Pancreas (tissue), 10 donors: ENCODE results near the gene CCDC63. TPM values are rescaled to one million over a fixed set of nuclear protein-coding genes. Genes with fewer than 3 reads are reported as not detected.

Experiments used
- ATAC-seq, 4 donors: fragments of 200-7000 bp; cut with Tn5 transposase; one replicate each; pipeline versions ENCODE4 v1.8.0 to v1.9.1; 2020; ENCODE audit warnings: mild to moderate bottlenecking in 4 of 4, moderate library complexity in 4 of 4
- DNase-seq, 6 donors: peaks; one replicate each; pipeline ENCODE4 v3.0.0-alpha.2; 2020
- FAIRE-seq: peaks from 2 replicates; lab custom pipeline; 2012; peaks lifted over from hg19 to GRCh38; lab: Jason Lieb, UNC
- H3K27ac ChIP-seq, 4 donors: fragments of 200-600 bp; sonication (generic); 1 replicate in 3 of 4; 2 replicates in 1 of 4; pipeline versions ENCODE4 v1.5.0 to v1.8.0; 2020
- H3K27me3 ChIP-seq, 4 donors: fragments of 200-600 bp; one replicate each; pipeline ENCODE4 v1.8.0; 2021
- H3K36me3 ChIP-seq, 3 donors: fragments of 200-600 bp; sonication (generic) in 1 of 3; one replicate each; pipeline versions ENCODE4 v1.5.0 to v1.8.0; 2020 to 2021
- H3K4me1 ChIP-seq, 3 donors: fragments of 200-600 bp; one replicate each; pipeline ENCODE4 v1.8.0; 2021
- H3K4me3 ChIP-seq, 4 donors: fragments of 200-600 bp; sonication (generic) in 2 of 4; one replicate each; pipeline versions ENCODE4 v1.5.0 to v1.8.0; 2020 to 2021
- H3K9me3 ChIP-seq, 4 donors: fragments of 200-600 bp; one replicate each; pipeline ENCODE4 v1.8.0; 2021
- WGBS, 2 donors: extraction: QIAGEN DNeasy Blood & Tissue Kit; methylation state at CpG; one replicate each; pipeline ENCODE4 v1.1.7; 2013; 5-methylcytosine and 5-hydroxymethylcytosine counted together
- intact Hi-C, 3 donors: fragments of 100-400 bp; cut with DNase I; formaldehyde crosslinking; loops; one replicate each; pipeline versions ENCODE4 v1.11.1 to v1.14.2; 2022
- polyA plus RNA-seq, 2 donors: library from polyadenylated mRNA; stranded (reverse); fragments of 200-250 nt; gene quantifications; one replicate each; pipeline ENCODE4 v1.2.3, GENCODE V29; 2013
- total RNA-seq, 6 donors: library from RNA; stranded (reverse); fragmentation: NEBNext Ultra II Directional in 4 of 6; extraction: Animal tissue kit (Norgen Biotek cat#: 25700) in 4 of 6; gene quantifications; one replicate each; pipeline versions ENCODE4 v1.2.1 to v1.2.4, GENCODE V29; 2021 to 2023
- TF ChIP-seq, protein P1 (sequence below), 4 donors: fragments of 200-600 bp; sonication (generic) in 3 of 4; IDR thresholded peaks; one replicate each; pipeline versions ENCODE4 v1.5.0 to v1.8.0; 2021; ENCODE audit warnings: antibody characterized with exemption in 4 of 4
- donor health status: healthy with polysubstance abuse.
- donor health status: DM: no; HTN: no; CAD: no; lungs with moderate emphysema.
- donor health status: DM: no; HTN: no; CAD: no.
- donor health status: control.
- donor health status: control.
- donor health status: Bipolar disorder and iron deficiency.
- donor health status: DM: yes; HTN: yes; CAD: no.
- donor health status: DM: no; HTN: no; CAD: no.
- donor health status: DM: no; HTN: no; CAD: no.
- donor health status: DM: yes; HTN: yes; CAD: no.

CCDC63 gene
- total and polyA plus RNA-seq, 8 donors: not detected

DNA sequence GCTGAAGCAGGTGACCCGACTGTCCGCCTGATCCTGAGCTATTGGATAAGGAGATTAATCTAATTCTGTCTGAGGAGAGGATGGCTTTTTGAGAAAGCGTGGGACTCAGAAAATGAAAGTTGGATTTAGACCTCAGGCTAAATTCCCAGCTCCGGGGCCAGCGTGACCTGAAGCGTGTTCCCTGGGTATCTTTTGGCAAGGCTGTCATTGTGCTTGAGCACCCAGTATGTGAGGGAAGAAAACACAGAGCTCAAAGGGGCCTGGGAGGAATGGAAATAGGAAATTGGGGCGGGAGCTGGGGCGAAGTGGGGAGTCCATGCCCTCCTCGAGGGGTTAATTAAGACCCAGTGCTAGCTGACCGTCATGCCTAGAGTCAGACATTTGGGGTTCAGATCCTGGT, 17.5 kb upstream of the CCDC63 start:
- 53 to 71% methylated on average over 10 of the region's 10 CpGs for WGBS, 2 donors
- no peak for ATAC-seq
- no peak overlapping the region for H3K4me3 ChIP-seq
- no peak overlapping the region for H3K27ac ChIP-seq
- no peak for FAIRE-seq
- no peaks in the 10 kb centered on the region for H3K9me3 ChIP-seq
- H3K27me3 ChIP-seq: no peaks in the 10 kb centered on the region
- no peaks in the 10 kb centered on the region for H3K36me3 ChIP-seq
- TF ChIP-seq, protein P1, sequence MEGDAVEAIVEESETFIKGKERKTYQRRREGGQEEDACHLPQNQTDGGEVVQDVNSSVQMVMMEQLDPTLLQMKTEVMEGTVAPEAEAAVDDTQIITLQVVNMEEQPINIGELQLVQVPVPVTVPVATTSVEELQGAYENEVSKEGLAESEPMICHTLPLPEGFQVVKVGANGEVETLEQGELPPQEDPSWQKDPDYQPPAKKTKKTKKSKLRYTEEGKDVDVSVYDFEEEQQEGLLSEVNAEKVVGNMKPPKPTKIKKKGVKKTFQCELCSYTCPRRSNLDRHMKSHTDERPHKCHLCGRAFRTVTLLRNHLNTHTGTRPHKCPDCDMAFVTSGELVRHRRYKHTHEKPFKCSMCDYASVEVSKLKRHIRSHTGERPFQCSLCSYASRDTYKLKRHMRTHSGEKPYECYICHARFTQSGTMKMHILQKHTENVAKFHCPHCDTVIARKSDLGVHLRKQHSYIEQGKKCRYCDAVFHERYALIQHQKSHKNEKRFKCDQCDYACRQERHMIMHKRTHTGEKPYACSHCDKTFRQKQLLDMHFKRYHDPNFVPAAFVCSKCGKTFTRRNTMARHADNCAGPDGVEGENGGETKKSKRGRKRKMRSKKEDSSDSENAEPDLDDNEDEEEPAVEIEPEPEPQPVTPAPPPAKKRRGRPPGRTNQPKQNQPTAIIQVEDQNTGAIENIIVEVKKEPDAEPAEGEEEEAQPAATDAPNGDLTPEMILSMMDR (IDR thresholded peaks at IDR 0.05): no peak
- intact Hi-C loops: no loop called here
- DNase-seq: no peak
- no peaks in the 10 kb centered on the region for H3K4me1 ChIP-seq

DNA sequence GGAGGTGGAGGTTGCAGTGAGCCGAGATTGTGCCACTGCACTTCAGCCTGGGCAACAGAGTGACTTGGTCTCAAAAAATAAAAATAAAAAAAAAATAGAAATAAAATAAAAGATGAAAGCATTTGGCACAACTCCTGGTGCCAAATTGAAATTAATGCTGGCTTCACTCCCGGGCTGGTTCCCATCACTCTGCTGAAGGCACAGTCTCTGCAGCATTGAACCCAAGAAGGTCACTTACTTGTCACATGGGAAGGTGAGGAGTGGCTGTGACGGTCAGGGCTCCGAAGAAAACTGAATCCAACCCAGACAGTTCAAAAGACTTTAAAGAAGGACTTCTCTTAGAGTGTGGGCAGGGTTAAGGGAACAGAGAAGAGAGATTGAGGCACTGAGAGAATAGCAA, 10.5 kb upstream of the CCDC63 start:
- no peak for ATAC-seq
- Histone ChIP-seq H3K36me3 (no peaks in the 10 kb centered on the region), H3K27me3 (no peaks in the 10 kb centered on the region), H3K4me1 (no peaks in the 10 kb centered on the region), H3K4me3 (no peak overlapping the region), H3K27ac (no peak overlapping the region), H3K9me3 (no peaks in the 10 kb centered on the region)
- no peak for DNase-seq
- TF ChIP-seq, protein P1 (IDR thresholded peaks at IDR 0.05): no peak
- intact Hi-C loops: no loop called here
- no peak for FAIRE-seq
- WGBS, 2 donors: 61 to 72% methylated on average over 4 of the region's 4 CpGs

DNA sequence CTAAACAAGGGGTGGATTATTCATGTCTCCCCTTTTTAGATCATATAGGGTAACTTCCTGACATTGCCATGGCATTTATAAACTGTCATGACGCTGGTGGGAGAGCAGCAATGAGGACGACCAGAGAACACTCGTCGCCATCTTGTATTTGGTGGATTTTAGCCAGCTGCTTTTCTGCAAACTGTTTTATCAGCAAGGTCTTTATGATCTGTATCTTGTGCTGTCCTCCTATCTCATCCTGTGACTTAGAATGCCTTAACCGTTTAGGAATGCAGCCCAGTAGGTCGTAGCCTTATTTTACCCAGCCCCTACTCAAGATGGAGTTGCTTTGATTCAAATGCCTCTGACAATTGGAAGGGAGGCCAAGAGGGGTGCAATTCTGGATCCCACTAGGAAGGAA, 5.8 kb upstream of the CCDC63 start:
- intact Hi-C loops: no loop called here
- Histone ChIP-seq H3K36me3 (no peaks in the 10 kb centered on the region), H3K4me3 (no peak overlapping the region), H3K27me3 (no peaks in the 10 kb centered on the region), H3K27ac (no peak overlapping the region), H3K4me1 (no peaks in the 10 kb centered on the region), H3K9me3 (no peaks in the 10 kb centered on the region)
- ATAC-seq: no peak
- no peak for FAIRE-seq
- TF ChIP-seq, protein P1 (IDR thresholded peaks at IDR 0.05): no peak
- WGBS, 2 donors: 41% methylated on average over 6 of the region's 6 CpGs
- no peak for DNase-seq

DNA sequence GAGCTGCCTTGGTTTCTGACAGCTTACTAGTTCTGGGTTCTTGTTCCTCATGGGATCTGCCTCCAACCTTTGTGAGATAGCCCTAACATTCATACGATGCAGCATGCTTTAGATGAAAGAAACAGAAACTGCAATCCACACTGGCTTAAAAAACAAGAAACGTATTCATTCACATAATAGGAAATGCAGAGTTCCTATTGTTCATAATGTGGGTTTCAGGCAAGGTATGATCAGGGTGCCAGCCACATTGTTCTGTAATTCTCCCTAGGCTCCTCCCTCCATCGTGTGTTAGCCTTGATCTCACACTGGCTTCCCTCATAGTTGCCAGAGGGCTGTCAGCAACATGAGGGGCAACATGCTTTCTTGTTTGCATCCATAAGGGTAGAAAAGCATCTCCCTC, 2.7 kb upstream of the CCDC63 start:
- Histone ChIP-seq H3K4me3 (no peak overlapping the region), H3K4me1 (no peaks in the 10 kb centered on the region), H3K36me3 (no peaks in the 10 kb centered on the region), H3K9me3 (no peaks in the 10 kb centered on the region), H3K27ac (no peak overlapping the region), H3K27me3 (peaks cover 0 to 12% (median 0%) of the 10 kb centered on the region in 4 donors)
- intact Hi-C loops: no loop called here
- FAIRE-seq (no peak), DNase-seq (no peak), ATAC-seq (no peak)
- TF ChIP-seq, protein P1 (IDR thresholded peaks at IDR 0.05): no peak
- WGBS, 2 donors: 39 to 61% methylated on average over 3 of the region's 3 CpGs

DNA sequence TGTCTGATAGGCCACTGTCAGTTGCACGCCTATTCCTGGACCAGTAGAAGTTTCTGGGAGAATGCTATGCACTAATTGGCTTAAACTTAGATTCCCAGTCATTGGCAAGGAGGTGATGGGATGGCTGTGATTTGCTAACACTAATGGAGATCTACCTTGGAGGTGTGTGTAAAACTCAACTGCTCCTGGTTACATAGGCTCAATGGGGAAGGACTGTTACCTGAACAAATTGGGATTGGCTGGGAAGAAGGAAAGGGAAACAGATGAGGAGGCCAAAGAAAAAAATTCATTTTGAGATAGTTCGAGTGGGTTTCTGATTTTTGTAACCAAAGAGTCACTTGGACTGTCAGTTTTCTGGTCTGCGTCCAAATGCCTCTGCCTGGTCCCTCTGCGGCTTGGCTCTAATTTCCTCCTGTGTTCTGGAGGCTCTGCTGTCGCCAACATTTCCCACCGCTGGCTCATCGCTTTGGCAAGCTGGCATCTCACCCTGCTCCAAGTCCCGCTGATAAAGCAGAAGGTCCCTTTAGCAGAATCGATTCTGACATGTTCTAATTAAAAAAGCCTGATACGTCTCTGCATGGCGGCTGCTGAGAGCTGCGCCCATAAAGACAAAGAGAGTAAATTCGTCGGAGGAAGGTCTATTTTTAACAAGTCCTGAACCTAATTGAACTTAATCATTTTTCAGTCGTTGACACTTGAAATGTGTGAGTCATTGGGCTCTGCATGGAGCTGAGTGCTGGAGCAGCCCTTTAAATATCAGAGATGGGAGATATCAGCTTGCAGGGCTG, 2.0 kb upstream of the CCDC63 start:
- Histone ChIP-seq H3K9me3 (no peaks in the 10 kb centered on the region), H3K27ac (no peak overlapping the region), H3K4me1 (no peaks in the 10 kb centered on the region), H3K27me3 (peaks cover 0 to 12% (median 0%) of the 10 kb centered on the region in 4 donors), H3K36me3 (no peaks in the 10 kb centered on the region), H3K4me3 (no peak overlapping the region)
- intact Hi-C loops: no loop called here
- DNase-seq (no peak), ATAC-seq (peak in 1 of 4 donors; percentile 16), FAIRE-seq (no peak)
- 53 to 56% methylated on average over 15 of the region's 15 CpGs for WGBS, 2 donors
- TF ChIP-seq, protein P1 (IDR thresholded peaks at IDR 0.05): no peak
